GM12878 (cell line): Measurements from ENCODE around the gene DCAF6. TPM values are rescaled to one million over a fixed set of nuclear protein-coding genes. Genes with fewer than 3 reads are reported as not detected.

Experiments
- ATAC-seq: fragments of 200-7000 bp; cut with Tn5 transposase; 3 replicates; pipeline ENCODE4 v1.9.1; 2020; ENCODE audit warnings: mild to moderate bottlenecking, moderate library complexity
- BruUV-seq: library from RNA; stranded (reverse); fragments of 400-500 nt; replicated peaks from 2 replicates; lab custom pipeline; 2021; lab: Mats Ljungman, UMichigan
- CTCF ChIA-PET: fragments of 300-600 bp; sonication (Branson Sonifier 250); formaldehyde crosslinking; extraction: SDS; loops from one replicate; lab custom pipeline; 2021; ENCODE audit warnings: inconsistent platforms; lab: Yijun Ruan, JAX
- POLR2A ChIA-PET: fragments of 350-600 bp; formaldehyde crosslinking; extraction: SDS; loops from one replicate; lab custom pipeline; 2021; ENCODE audit warnings: inconsistent platforms; lab: Charles Lee
- RAD21 ChIA-PET: fragments of 300-600 bp; sonication (Branson Sonifier 250); formaldehyde crosslinking; loops from one replicate; lab custom pipeline; 2023; ENCODE audit warnings: antibody characterized with exemption; ENCODE audit not compliant: unreplicated experiment; lab: Charles Lee
- SMC1A ChIA-PET: fragments of 300-600 bp; sonication (Branson Sonifier 250); formaldehyde crosslinking; loops from one replicate; lab custom pipeline; 2023; ENCODE audit not compliant: unreplicated experiment, uncharacterized antibody; lab: Charles Lee
- DNase-seq: peaks from one replicate; pipeline ENCODE4 v3.0.0-alpha.2; 2011; ENCODE audit warnings: low read depth, low spot score
- FAIRE-seq: peaks from 3 replicates; lab custom pipeline; 2011; peaks lifted over from hg19 to GRCh38; lab: Jason Lieb, UNC
- H2AFZ ChIP-seq: 2 replicates; pipeline ENCODE4 v1.6.0; 2011; ENCODE audit warnings: low read depth, low read length, control low read depth; ENCODE audit not compliant: control insufficient read depth
- H3K27ac ChIP-seq: 2 replicates; pipeline ENCODE4 v1.5.1; 2011; ENCODE audit warnings: control low read depth; ENCODE audit not compliant: control insufficient read depth, insufficient read depth
- H3K27me3 ChIP-seq, 2 experiments: replicated peaks in 1 of 2; 2 replicates each; pipeline versions ENCODE4 v1.6.0 to v1.6.1; 2011; ENCODE audit warnings: low read length in 1 of 2; ENCODE audit not compliant: control insufficient read depth in 2 of 2, insufficient read depth in 2 of 2
- H3K36me3 ChIP-seq, 2 experiments: 2 replicates each; pipeline ENCODE4 v1.5.1; 2011; ENCODE audit warnings: low read length in 1 of 2; ENCODE audit not compliant: control insufficient read depth in 2 of 2, insufficient read depth in 2 of 2
- H3K4me1 ChIP-seq: 2 replicates; pipeline ENCODE4 v1.6.1; 2011; ENCODE audit warnings: mild to moderate bottlenecking, low read length, moderate library complexity, mixed read lengths; ENCODE audit not compliant: control insufficient read depth, insufficient read depth
- H3K4me2 ChIP-seq: 2 replicates; pipeline ENCODE4 v1.6.0; 2011; ENCODE audit warnings: control low read depth; ENCODE audit not compliant: control insufficient read depth, insufficient read depth
- H3K4me3 ChIP-seq: fragments of 200-600 bp; sonication (generic); 2 replicates; pipeline ENCODE4 v1.5.1; 2016
- H3K79me2 ChIP-seq: 2 replicates; pipeline ENCODE4 v1.6.0; 2011; ENCODE audit warnings: low read length; ENCODE audit not compliant: control insufficient read depth, insufficient read depth
- H3K9ac ChIP-seq: 2 replicates; pipeline ENCODE4 v1.8.0; 2011; ENCODE audit warnings: low read length, control low read depth, mixed read lengths; ENCODE audit not compliant: control insufficient read depth, insufficient read depth
- H3K9me3 ChIP-seq: replicated peaks from 3 replicates; pipeline ENCODE4 v1.5.1; 2011; ENCODE audit warnings: mild to moderate bottlenecking, low read length; ENCODE audit not compliant: control insufficient read depth, insufficient read depth
- H4K20me1 ChIP-seq: 2 replicates; pipeline ENCODE4 v1.6.0; 2011; ENCODE audit not compliant: control insufficient read depth, insufficient read depth
- ATF7 ChIP-seq: fragments of 450-650 bp; IDR thresholded peaks from 2 replicates; pipeline ENCODE4 v1.6.1; 2016; ENCODE audit warnings: low read depth, mild to moderate bottlenecking
- BHLHE40 ChIP-seq, 2 experiments: fragments of 450-650 bp in 1 of 2; IDR thresholded peaks; 2 replicates each; pipeline ENCODE4 v1.6.1; 2011 to 2017; ENCODE audit warnings: low read depth in 2 of 2, borderline replicate concordance in 1 of 2, improper control_type of control experiment in 1 of 2, low read length in 1 of 2, mild to moderate bottlenecking in 1 of 2
- EED ChIP-seq: sonication (generic); IDR thresholded peaks from 2 replicates; pipeline ENCODE4 v1.6.1; 2016; ENCODE audit warnings: antibody characterized with exemption, low read depth
- ETV6 ChIP-seq, 2 experiments: fragments of 450-650 bp in 1 of 2; IDR thresholded peaks in 1 of 2; conservative IDR thresholded peaks in 1 of 2; 2 replicates each; pipeline ENCODE4 v1.6.1; 2014; ENCODE audit warnings: antibody characterized with exemption in 1 of 2, borderline replicate concordance in 1 of 2, low read depth in 1 of 2, mild to moderate bottlenecking in 1 of 2, moderate library complexity in 1 of 2
- HDAC6 ChIP-seq: fragments of 200-600 bp; sonication (generic); IDR thresholded peaks from one replicate; pipeline ENCODE4 v1.8.0; 2017; ENCODE audit warnings: antibody characterized with exemption; ENCODE audit not compliant: unreplicated experiment
- IKZF2 ChIP-seq, 2 experiments: fragments of 450-650 bp; IDR thresholded peaks; 2 replicates each; pipeline ENCODE4 v1.6.1; 2017; ENCODE audit warnings: mild to moderate bottlenecking in 2 of 2, moderate library complexity in 2 of 2
- NFXL1 ChIP-seq: fragments of 450-650 bp; IDR thresholded peaks from 2 replicates; pipeline ENCODE4 v1.6.1; 2017; ENCODE audit warnings: antibody characterized with exemption, mild to moderate bottlenecking, borderline replicate concordance
- RAD51 ChIP-seq: fragments of 450-650 bp; IDR thresholded peaks from 2 replicates; pipeline ENCODE4 v1.6.1; 2016; ENCODE audit warnings: moderate library complexity, mild to moderate bottlenecking, inconsistent platforms
- TBL1XR1 ChIP-seq: IDR thresholded peaks from 2 replicates; pipeline ENCODE4 v1.6.1; 2012; ENCODE audit warnings: low read depth, low read length, improper control_type of control experiment
- WRNIP1 ChIP-seq: IDR thresholded peaks from 2 replicates; pipeline ENCODE4 v1.6.1; 2011; ENCODE audit warnings: low read depth, low read length, improper control_type of control experiment, borderline replicate concordance
- YY1 ChIP-seq: IDR thresholded peaks from 2 replicates; pipeline ENCODE4 v1.6.1; 2011; ENCODE audit warnings: low read depth, mild to moderate bottlenecking, low read length
- ZNF24 ChIP-seq: fragments of 450-650 bp; IDR thresholded peaks from 2 replicates; pipeline ENCODE4 v1.6.1; 2017; ENCODE audit warnings: antibody characterized with exemption, mild to moderate bottlenecking
- ZNF384 ChIP-seq: IDR thresholded peaks from 2 replicates; pipeline ENCODE4 v1.6.1; 2012; ENCODE audit warnings: low read depth, mild to moderate bottlenecking, low read length, improper control_type of control experiment, borderline replicate concordance
- ZZZ3 ChIP-seq: IDR thresholded peaks from 2 replicates; pipeline ENCODE4 v1.6.1; 2011; ENCODE audit warnings: low read depth; ENCODE audit not compliant: control insufficient read depth, insufficient read length
- WGBS: methylation state at CpG from one replicate; pipeline ENCODE4 v1.1.6; 2016; ENCODE audit warnings: low lambda C conversion rate; ENCODE audit not compliant: insufficient replicate concordance, insufficient coverage; ENCODE audit errors: missing lambda C conversion rate; 5-methylcytosine and 5-hydroxymethylcytosine counted together
- in situ Hi-C: fragments of 300-500 bp; cut with MboI; formaldehyde crosslinking; loops from 9 replicates; pipeline ENCODE4 v1.14.3; 2018; ENCODE audit warnings: mixed read lengths
- intact Hi-C: fragments of 100-400 bp; cut with micrococcal nuclease; formaldehyde crosslinking; loops from one replicate; pipeline ENCODE4 v1.14.2; 2022; ENCODE audit not compliant: unreplicated experiment
- polyA plus RNA-seq, 11 experiments: library from polyadenylated mRNA; depleted of rRNA in 4 of 11; unstranded in 6 of 11; stranded (reverse) in 5 of 11; fragments of >200 nt; fragmentation: Nextera tagmentation in 4 of 11; fragmentation: Illumina TruSeq in 1 of 11; extraction: Ambion mirVana in 4 of 11; extraction: Trizol in 1 of 11; gene quantifications; 1 replicate in 1 of 11; 2 replicates in 10 of 11; pipeline versions ENCODE4 v1.2.1 to v1.2.3, GENCODE V29; 2011 to 2016; ENCODE audit warnings: inconsistent platforms in 2 of 11, missing spikeins in 2 of 11, low read depth in 1 of 11
- total RNA-seq, 4 experiments: library from RNA; depleted of rRNA in 3 of 4; stranded (reverse); fragments of >200 nt in 3 of 4; fragmentation: Illumina TruSeq in 1 of 4; extraction: Trizol in 1 of 4; gene quantifications; 2 replicates each; pipeline versions ENCODE4 v1.2.1 to v1.2.3, GENCODE V29; 2013 to 2021
- TF ChIP-seq, protein P1 (sequence below): IDR thresholded peaks from 2 replicates; pipeline ENCODE4 v1.6.1; 2011; ENCODE audit warnings: borderline replicate concordance, low read depth, mild to moderate bottlenecking, moderate library complexity, low read length; ENCODE audit not compliant: insufficient read depth, poor library complexity, severe bottlenecking

The DCAF6 gene
- total and polyA plus RNA-seq, 10 of the 15 experiments (the other 5 are each of a cell fraction or from before 2014, with no cell fraction given): 11.4 to 62.7 (median 33.0) TPM

- ChIA-PET CTCF (interaction anchor here (0.6 to 0.7 kb wide), 2 partner anchors 21 to 27 kb away, joined by 3 read pairs; no protein-coding TSS in a partner anchor), SMC1A (interaction anchor here (1.1 to 1.4 kb wide), 2 partner anchors 28 to 107 kb away, joined by 3 read pairs; no protein-coding TSS in a partner anchor)
Observed at GRCh38 chr1:167949785-167950184, 13.3 kb downstream of the DCAF6 start.

More at GRCh38 chr1:167949785-167950184, 13.3 kb downstream of the DCAF6 start:
- intact Hi-C loops: no loop called here
- ATAC-seq: no peak
- no peak overlapping the region for H3K27ac ChIP-seq
- no peak overlapping the region for H2AFZ ChIP-seq
- H3K27me3 ChIP-seq: no peaks in the 10 kb centered on the region
- no peaks in the 10 kb centered on the region for H3K4me1 ChIP-seq
- H3K9me3 ChIP-seq: no peaks in the 10 kb centered on the region
- WGBS: 97% methylated on average over 3 of the region's 3 CpGs
- H4K20me1 ChIP-seq: no peaks in the 10 kb centered on the region
- TF ChIP-seq ZZZ3: no peak
- TF ChIP-seq, protein P1, sequence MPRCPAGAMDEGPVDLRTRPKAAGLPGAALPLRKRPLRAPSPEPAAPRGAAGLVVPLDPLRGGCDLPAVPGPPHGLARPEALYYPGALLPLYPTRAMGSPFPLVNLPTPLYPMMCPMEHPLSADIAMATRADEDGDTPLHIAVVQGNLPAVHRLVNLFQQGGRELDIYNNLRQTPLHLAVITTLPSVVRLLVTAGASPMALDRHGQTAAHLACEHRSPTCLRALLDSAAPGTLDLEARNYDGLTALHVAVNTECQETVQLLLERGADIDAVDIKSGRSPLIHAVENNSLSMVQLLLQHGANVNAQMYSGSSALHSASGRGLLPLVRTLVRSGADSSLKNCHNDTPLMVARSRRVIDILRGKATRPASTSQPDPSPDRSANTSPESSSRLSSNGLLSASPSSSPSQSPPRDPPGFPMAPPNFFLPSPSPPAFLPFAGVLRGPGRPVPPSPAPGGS: no peak
- no peak for TF ChIP-seq HDAC6
- TF ChIP-seq IKZF2 (IDR thresholded peaks at IDR 0.05): no peak
- TF ChIP-seq YY1: no peak
- TF ChIP-seq EED: no peak
- TF ChIP-seq ZNF384: no peak
- TF ChIP-seq NFXL1: no peak
- TF ChIP-seq ZNF24: no peak
- no peak for TF ChIP-seq TBL1XR1
- TF ChIP-seq RAD51: no peak
- TF ChIP-seq BHLHE40 (IDR thresholded peaks at IDR 0.05; ENCODE audit: borderline replicate concordance in 1 of 2, low read depth in 2 of 2, low read length in 1 of 2): no peak
- TF ChIP-seq WRNIP1: no peak
- TF ChIP-seq ATF7: no peak
- TF ChIP-seq ETV6 (conservative IDR thresholded peaks at IDR 0.05 in 1 of 2, IDR thresholded peaks at IDR 0.05 in 1 of 2; ENCODE audit: borderline replicate concordance in 1 of 2, low read depth in 1 of 2): no peak
- no TSS peak for BruUV-seq
- no peak overlapping the region for H3K4me2 ChIP-seq
- in situ Hi-C loops: no loop called here
- POLR2A ChIA-PET: no interaction called here
- no peak for FAIRE-seq
- no peak for DNase-seq
- H3K79me2 ChIP-seq: peaks cover 35% of the 10 kb centered on the region
- peaks cover 0 to 6% of the 10 kb centered on the region in 2 experiments; a peak in 3 of 4 replicates for H3K36me3 ChIP-seq
- RAD21 ChIA-PET: interaction anchor here (2.4 kb wide), 1 partner anchor 14 kb away, joined by 7 read pairs; no protein-coding TSS in a partner anchor
- no peak overlapping the region for H3K9ac ChIP-seq
- H3K4me3 ChIP-seq: no peak overlapping the region
